ENCODE measurements around the gene CHD9NB. TPM values are rescaled to one million over a fixed set of nuclear protein-coding genes. Genes with fewer than 3 reads are reported as not detected.
A peak's percentile ranks its signal among the peaks of the same experiment; 100 is the strongest.

CHD9NB gene
- total RNA-seq (2022) (5.9 and 6.4 TPM in 2 replicates), Bru-seq, nascent RNA (percentile 45 among the genes with signal in this experiment), BruChase-seq, experiment 1, labeled RNA remaining after a 6-hour chase (percentile 40 among the genes with signal in this experiment), BruChase-seq, experiment 2, labeled RNA remaining after a 2-hour chase (percentile 42 among the genes with signal in this experiment)
- long read RNA-seq, partial matches to known transcripts, result 0 of 3 reads
- long read RNA-seq, other reads (novel, unspliced or antisense), result 3 of 3 reads

GRCh38 chr16:53052519-53053501 is at the start of gene CHD9NB:
Gene CHD9NB, minus strand, starts transcription at chr16:53052897. Its CDS starts 8,739 bp downstream, at chr16:53044158.
- DNase-seq, result peak; percentile 78
- peaks cover 38% of the 10 kb centered on the region for H3K4me1 Mint-ChIP-seq (ENCODE audit: low read depth, unreplicated experiment)
- intact Hi-C loops (cut with micrococcal nuclease; ENCODE audit: unreplicated experiment), result loop anchor here (5.0 kb wide), 1 partner anchor 449 kb away; the partner anchor contains the start of gene AKTIP
- H3K36me3 Mint-ChIP-seq (ENCODE audit: insufficient read depth, unreplicated experiment), result peaks cover 32% of the 10 kb centered on the region
- CTCF ChIA-PET, result interaction anchor here (0.6 to 1.0 kb wide), 6 partner anchors 46 to 1896 kb away, joined by 3 to 5 read pairs (median 4); no protein-coding TSS in a partner anchor
- H3K4me3 Mint-ChIP-seq (ENCODE audit: low read depth, unreplicated experiment), result peak within 1 kb of the TSS; percentile 4
- no peaks in the 10 kb centered on the region for H3K9me3 Mint-ChIP-seq (ENCODE audit: low read depth, unreplicated experiment)
- H3K27ac Mint-ChIP-seq (ENCODE audit: unreplicated experiment), result peak within 1 kb of the TSS; percentile 8
- no peak for TF ChIP-seq CTCF (IDR thresholded peaks at IDR 0.05; ENCODE audit: unreplicated experiment)
- BruUV-seq (replicated peaks), result no TSS peak
- H3K27me3 Mint-ChIP-seq (ENCODE audit: unreplicated experiment), result no peaks in the 10 kb centered on the region

GRCh38 chr16:53100889-53101288 is 48.2 kb upstream of the CHD9NB start:
- DNase-seq, result no peak
- intact Hi-C loops (cut with micrococcal nuclease; ENCODE audit: unreplicated experiment), result no loop called here
- peaks cover 13% of the 10 kb centered on the region for H3K36me3 Mint-ChIP-seq (ENCODE audit: insufficient read depth, unreplicated experiment)
- TF ChIP-seq CTCF (IDR thresholded peaks at IDR 0.05; ENCODE audit: unreplicated experiment), result no peak
- peaks cover 34% of the 10 kb centered on the region for H3K4me1 Mint-ChIP-seq (ENCODE audit: low read depth, unreplicated experiment)
- no TSS peak for BruUV-seq (replicated peaks)
- no peaks in the 10 kb centered on the region for H3K9me3 Mint-ChIP-seq (ENCODE audit: low read depth, unreplicated experiment)
- H3K27ac Mint-ChIP-seq (ENCODE audit: unreplicated experiment), result peak overlapping the region; percentile 5
- CTCF ChIA-PET, result interaction anchor here (1.4 to 2.6 kb wide), 3 partner anchors 29 to 46 kb away, joined by 3 to 15 read pairs (median 7); partner anchors contain the start of gene CHD9
- H3K4me3 Mint-ChIP-seq (ENCODE audit: low read depth, unreplicated experiment), result peak overlapping the region; percentile 72
- no peaks in the 10 kb centered on the region for H3K27me3 Mint-ChIP-seq (ENCODE audit: unreplicated experiment)

- Mint-ChIP-seq H3K27ac (ENCODE audit: unreplicated experiment) (peak overlapping the region; percentile 93), H3K4me3 (ENCODE audit: low read depth, unreplicated experiment) (peak overlapping the region; percentile 72), H3K4me1 (ENCODE audit: low read depth, unreplicated experiment) (peaks cover 36% of the 10 kb centered on the region), H3K27me3 (ENCODE audit: unreplicated experiment) (no peaks in the 10 kb centered on the region), H3K9me3 (ENCODE audit: low read depth, unreplicated experiment) (no peaks in the 10 kb centered on the region), H3K36me3 (ENCODE audit: insufficient read depth, unreplicated experiment) (peaks cover 13% of the 10 kb centered on the region)
- no peak for DNase-seq
- TSS peak; percentile 51 for BruUV-seq (replicated peaks)
- intact Hi-C loops (cut with micrococcal nuclease; ENCODE audit: unreplicated experiment), result no loop called here
- TF ChIP-seq CTCF (IDR thresholded peaks at IDR 0.05; ENCODE audit: unreplicated experiment), result no peak
- CTCF ChIA-PET, result interaction anchor here (0.7 to 2.6 kb wide), 7 partner anchors 12 to 45 kb away, joined by 3 to 15 read pairs (median 7); partner anchors contain the start of gene CHD9
Observed at GRCh38 chr16:53100131-53100748, 47.5 kb upstream of the CHD9NB start.

Measured in Calu3 (cell line).